PC-9 (cell line): ENCODE measurements around the gene GLCE. TPM values are rescaled to one million over a fixed set of nuclear protein-coding genes. Genes with fewer than 3 reads are reported as not detected.

ENCODE experiments used
- BruUV-seq: library from RNA; stranded (reverse); fragments of 400-500 nt; replicated peaks from 2 replicates; lab custom pipeline; 2021; lab: Mats Ljungman, UMichigan
- CTCF ChIA-PET: fragments of 300-600 bp; sonication (Branson Sonifier 250); formaldehyde crosslinking; loops from one replicate; lab custom pipeline; 2022; ENCODE audit warnings: antibody characterized with exemption; lab: Charles Lee
- POLR2A ChIA-PET: fragments of 300-600 bp; sonication (Branson Sonifier 250); formaldehyde crosslinking; loops from one replicate; lab custom pipeline; 2022; ENCODE audit warnings: antibody characterized with exemption; ENCODE audit not compliant: unreplicated experiment; lab: Charles Lee
- DNase-seq, 2 experiments: peaks; one replicate each; pipeline versions ENCODE4 v3.0.0 to v3.0.0-alpha.2; 2015 to 2022; ENCODE audit warnings: mixed read lengths in 1 of 2
- H2AFZ ChIP-seq: fragments of 200-600 bp; sonication (generic); 2 replicates; pipeline ENCODE4 v1.8.1; 2017; ENCODE audit warnings: antibody characterized with exemption
- H3F3A ChIP-seq: fragments of 200-600 bp; sonication (generic); 2 replicates; pipeline ENCODE4 v1.8.1; 2017; ENCODE audit warnings: antibody characterized with exemption, mild to moderate bottlenecking, low read depth; ENCODE audit not compliant: insufficient read depth
- H3K27ac ChIP-seq: fragments of 200-600 bp; sonication (generic); 2 replicates; pipeline ENCODE4 v1.6.1; 2016; ENCODE audit warnings: mixed run types
- H3K27me3 ChIP-seq: fragments of 200-600 bp; sonication (generic); 2 replicates; pipeline ENCODE4 v1.6.1; 2016; ENCODE audit warnings: low read depth, mixed run types; ENCODE audit not compliant: insufficient read depth
- H3K36me3 ChIP-seq: fragments of 200-600 bp; sonication (generic); 2 replicates; pipeline ENCODE4 v1.6.1; 2016; ENCODE audit warnings: low read depth, mixed run types
- H3K4me1 ChIP-seq: fragments of 200-600 bp; sonication (generic); replicated peaks from 2 replicates; pipeline ENCODE4 v1.6.1; 2016; ENCODE audit warnings: mixed run types; ENCODE audit not compliant: insufficient read depth
- H3K4me2 ChIP-seq: fragments of 200-600 bp; sonication (generic); 2 replicates; pipeline ENCODE4 v1.6.1; 2017; ENCODE audit warnings: mixed run types
- H3K4me3 ChIP-seq: fragments of 200-600 bp; sonication (generic); 2 replicates; pipeline ENCODE4 v1.6.1; 2016; ENCODE audit warnings: mixed run types
- H3K79me2 ChIP-seq: fragments of 200-600 bp; sonication (generic); 2 replicates; pipeline ENCODE4 v1.6.1; 2017; ENCODE audit warnings: low read depth, mixed run types
- H3K9me2 ChIP-seq: fragments of 200-600 bp; sonication (generic); 2 replicates; pipeline ENCODE4 v1.8.1; 2017; ENCODE audit warnings: mild to moderate bottlenecking; ENCODE audit not compliant: insufficient read depth
- H3K9me3 ChIP-seq: fragments of 200-600 bp; sonication (generic); 2 replicates; pipeline ENCODE4 v1.8.1; 2016; ENCODE audit warnings: low read depth; ENCODE audit not compliant: insufficient read depth
- H4K20me1 ChIP-seq: fragments of 200-600 bp; sonication (generic); 2 replicates; pipeline ENCODE4 v1.8.1; 2017; ENCODE audit not compliant: insufficient read depth
- EZH2 ChIP-seq: fragments of 200-600 bp; sonication (generic); IDR thresholded peaks from 2 replicates; pipeline ENCODE4 v1.8.0; 2017; ENCODE audit warnings: antibody characterized with exemption, low read depth
- intact Hi-C: fragments of 100-400 bp; cut with micrococcal nuclease; formaldehyde crosslinking; loops from one replicate; pipeline ENCODE4 v1.10.0; 2022; ENCODE audit not compliant: unreplicated experiment
- total RNA-seq: library from RNA; stranded (reverse); gene quantifications from 2 replicates; pipeline ENCODE4 v1.2.3, GENCODE V29; 2021
- TF ChIP-seq, protein P1 (sequence below): fragments of 200-600 bp; sonication (generic); conservative IDR thresholded peaks from 2 replicates; pipeline ENCODE4 v1.6.1; 2017; ENCODE audit warnings: mixed run types, antibody characterized with exemption, mild to moderate bottlenecking, moderate library complexity

Gene GLCE
- total RNA-seq, 1 experiment from 2014 or later, result 31.3 TPM

DNA sequence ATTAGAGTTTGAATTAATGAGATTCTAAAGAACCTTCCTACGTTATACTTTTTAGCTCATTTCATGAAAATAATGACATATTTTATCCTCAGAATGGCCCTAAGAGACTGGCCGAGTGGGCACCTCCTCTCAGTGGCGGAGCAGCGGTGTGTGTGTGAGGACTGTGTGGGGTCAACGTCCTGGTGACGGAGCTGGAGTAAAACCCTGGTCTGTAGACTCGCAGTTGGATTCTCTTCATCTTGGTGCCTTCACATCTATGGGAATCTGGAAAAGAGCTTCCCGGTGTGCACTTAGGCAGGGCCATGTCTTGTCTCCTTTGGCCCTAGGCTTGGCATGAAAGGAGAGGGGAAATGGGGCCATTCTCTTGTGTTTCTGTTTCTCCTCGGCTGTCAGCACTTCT, 116.9 kb downstream of the GLCE start:
- BruUV-seq, result no TSS peak
- Histone ChIP-seq H3K27me3 (no peaks in the 10 kb centered on the region), H3K4me1 (no peaks in the 10 kb centered on the region), H3F3A (no peaks in the 10 kb centered on the region), H4K20me1 (no peaks in the 10 kb centered on the region), H2AFZ (no peak overlapping the region), H3K9me2 (no peaks in the 10 kb centered on the region), H3K79me2 (no peaks in the 10 kb centered on the region), H3K9me3 (no peaks in the 10 kb centered on the region), H3K27ac (no peak overlapping the region), H3K4me2 (no peak overlapping the region), H3K4me3 (no peak overlapping the region), H3K36me3 (no peaks in the 10 kb centered on the region)
- ChIA-PET CTCF (no interaction called here), POLR2A (interaction anchor here (0.8 kb wide), 1 partner anchor 247 kb away, joined by 6 read pairs; no protein-coding TSS in a partner anchor)
- TF ChIP-seq, protein P1, sequence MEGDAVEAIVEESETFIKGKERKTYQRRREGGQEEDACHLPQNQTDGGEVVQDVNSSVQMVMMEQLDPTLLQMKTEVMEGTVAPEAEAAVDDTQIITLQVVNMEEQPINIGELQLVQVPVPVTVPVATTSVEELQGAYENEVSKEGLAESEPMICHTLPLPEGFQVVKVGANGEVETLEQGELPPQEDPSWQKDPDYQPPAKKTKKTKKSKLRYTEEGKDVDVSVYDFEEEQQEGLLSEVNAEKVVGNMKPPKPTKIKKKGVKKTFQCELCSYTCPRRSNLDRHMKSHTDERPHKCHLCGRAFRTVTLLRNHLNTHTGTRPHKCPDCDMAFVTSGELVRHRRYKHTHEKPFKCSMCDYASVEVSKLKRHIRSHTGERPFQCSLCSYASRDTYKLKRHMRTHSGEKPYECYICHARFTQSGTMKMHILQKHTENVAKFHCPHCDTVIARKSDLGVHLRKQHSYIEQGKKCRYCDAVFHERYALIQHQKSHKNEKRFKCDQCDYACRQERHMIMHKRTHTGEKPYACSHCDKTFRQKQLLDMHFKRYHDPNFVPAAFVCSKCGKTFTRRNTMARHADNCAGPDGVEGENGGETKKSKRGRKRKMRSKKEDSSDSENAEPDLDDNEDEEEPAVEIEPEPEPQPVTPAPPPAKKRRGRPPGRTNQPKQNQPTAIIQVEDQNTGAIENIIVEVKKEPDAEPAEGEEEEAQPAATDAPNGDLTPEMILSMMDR, result no peak
- no peak for TF ChIP-seq EZH2
- intact Hi-C loops, result no loop called here
- no peak for DNase-seq

DNA sequence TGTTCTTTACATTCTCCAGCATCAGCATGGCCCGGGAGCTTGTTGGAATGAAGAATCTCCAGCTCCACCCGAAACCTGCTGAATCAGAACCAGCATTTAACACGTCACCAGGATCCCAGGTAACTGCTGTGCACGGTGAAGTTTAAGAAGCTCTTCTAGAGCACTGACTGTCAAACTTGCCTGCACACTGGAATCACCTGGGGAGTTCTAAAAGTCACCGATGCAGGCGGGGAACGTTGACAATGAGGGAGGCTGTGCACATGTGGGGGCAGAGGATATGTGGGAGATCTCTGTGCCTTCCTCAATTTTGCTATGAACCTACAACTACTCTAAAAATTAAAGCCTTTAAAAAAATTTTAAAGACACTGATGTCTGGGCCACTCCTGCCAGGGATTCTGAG, 119.2 kb downstream of the GLCE start:
- BruUV-seq, result no TSS peak
- H4K20me1 ChIP-seq, result no peaks in the 10 kb centered on the region
- no peak overlapping the region for H3K4me3 ChIP-seq
- no peak overlapping the region for H2AFZ ChIP-seq
- no peak for DNase-seq
- H3K36me3 ChIP-seq, result no peaks in the 10 kb centered on the region
- intact Hi-C loops, result no loop called here
- no peaks in the 10 kb centered on the region for H3K79me2 ChIP-seq
- no peaks in the 10 kb centered on the region for H3K4me1 ChIP-seq
- H3K4me2 ChIP-seq, result no peak overlapping the region
- H3K27ac ChIP-seq, result no peak overlapping the region
- no peak for TF ChIP-seq EZH2
- TF ChIP-seq, protein P1, result no peak
- H3K27me3 ChIP-seq, result no peaks in the 10 kb centered on the region
- H3F3A ChIP-seq, result no peaks in the 10 kb centered on the region
- ChIA-PET POLR2A (no interaction called here), CTCF (no interaction called here)
- no peaks in the 10 kb centered on the region for H3K9me3 ChIP-seq
- H3K9me2 ChIP-seq, result no peaks in the 10 kb centered on the region

DNA sequence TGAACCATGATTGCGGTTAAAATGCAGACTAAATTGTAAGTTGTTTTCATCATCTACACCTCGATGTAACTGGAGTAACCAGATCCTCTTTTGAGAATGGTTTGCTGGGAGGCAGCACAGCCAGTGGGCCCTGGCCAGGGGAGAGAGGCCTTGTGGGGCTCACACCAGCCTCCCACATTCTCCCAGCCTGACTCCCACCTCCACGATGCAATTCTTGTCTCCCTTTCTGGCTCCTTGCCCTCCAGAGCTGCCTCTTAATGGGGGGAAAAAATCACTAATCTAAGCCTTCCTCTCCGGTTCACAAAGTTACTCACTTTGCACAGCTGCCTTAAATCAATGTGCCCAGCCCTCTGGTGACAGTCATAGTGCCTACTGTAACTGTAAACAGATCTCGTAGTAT, 120.3 kb downstream of the GLCE start:
- H3K27ac ChIP-seq, result no peak overlapping the region
- H2AFZ ChIP-seq, result no peak overlapping the region
- H3K4me1 ChIP-seq, result no peaks in the 10 kb centered on the region
- H3K9me2 ChIP-seq, result no peaks in the 10 kb centered on the region
- no peaks in the 10 kb centered on the region for H3K9me3 ChIP-seq
- CTCF ChIA-PET, result interaction anchor here (0.6 kb wide), 1 partner anchor 115 kb away, joined by 3 read pairs; no protein-coding TSS in a partner anchor
- H3K79me2 ChIP-seq, result no peaks in the 10 kb centered on the region
- no peaks in the 10 kb centered on the region for H4K20me1 ChIP-seq
- TF ChIP-seq, protein P1, result no peak
- TF ChIP-seq EZH2, result no peak
- BruUV-seq, result no TSS peak
- H3K4me2 ChIP-seq, result no peak overlapping the region
- POLR2A ChIA-PET, result no interaction called here
- no peaks in the 10 kb centered on the region for H3F3A ChIP-seq
- no peaks in the 10 kb centered on the region for H3K27me3 ChIP-seq
- no peaks in the 10 kb centered on the region for H3K36me3 ChIP-seq
- no peak for DNase-seq
- H3K4me3 ChIP-seq, result no peak overlapping the region
- intact Hi-C loops, result no loop called here
